Erythroblast (primary cell): ENCODE data around the gene SLC38A3.

ENCODE experiments used
- GATA1 ChIP-seq: IDR thresholded peaks from 2 replicates; pipeline ENCODE4 v1.6.1; 2011; ENCODE audit warnings: low read depth, mild to moderate bottlenecking, control low read depth, low read length, moderate library complexity
- POLR2A ChIP-seq: IDR thresholded peaks from 2 replicates; pipeline ENCODE4 v1.6.1; 2011; ENCODE audit warnings: mild to moderate bottlenecking, low read length

- TF ChIP-seq POLR2A (no peak), GATA1 (no peak)
Measured at GRCh38 chr3:50241163-50241562, 36.1 kb downstream of the SLC38A3 start.
